ENCODE measurements around the gene DGCR2. TPM values are rescaled to one million over a fixed set of nuclear protein-coding genes. Genes with fewer than 3 reads are reported as not detected.

The DGCR2 gene
- total and polyA plus RNA-seq, 9 donors = 35.4 to 62.2 (median 53.0) TPM

DNA sequence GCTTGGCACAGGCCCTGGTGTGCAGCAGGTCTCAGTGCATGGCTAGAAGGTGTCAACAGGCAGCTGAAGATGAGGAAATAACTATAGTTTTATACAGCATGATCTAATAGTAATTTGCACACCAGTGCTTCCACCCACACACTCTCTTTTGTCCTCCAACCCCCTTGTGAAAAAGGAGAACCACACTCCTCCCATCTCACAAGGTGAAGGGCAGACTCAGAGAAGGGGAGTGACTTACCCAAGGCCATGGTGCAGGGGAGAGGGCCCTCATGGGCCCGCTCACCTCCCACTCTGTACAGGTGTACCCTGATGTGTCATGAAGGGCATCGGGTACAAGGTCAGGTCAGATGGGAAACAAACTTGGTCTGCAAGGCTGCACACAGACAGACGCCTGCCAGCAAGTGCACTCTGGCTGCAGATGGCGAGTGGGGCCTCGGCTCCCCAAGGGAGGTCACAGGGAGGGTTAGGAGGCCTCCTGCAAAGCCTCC is 53.4 kb downstream of the DGCR2 start:
- 90% methylated on average over 4 of the region's 5 CpGs for WGBS (ENCODE audit: insufficient coverage)
- no peak for DNase-seq
- no peaks in the 10 kb centered on the region for H3K4me1 ChIP-seq (ENCODE audit: control insufficient read depth, insufficient read depth, low read length)
- H3K27ac ChIP-seq (ENCODE audit: low read length) = no peak overlapping the region
- H3K9me3 ChIP-seq (replicated peaks; ENCODE audit: control insufficient read depth, low read depth, low read length) = no peaks in the 10 kb centered on the region
- no peak overlapping the region for H3K4me3 ChIP-seq (ENCODE audit: low read length)
- peaks cover 70% of the 10 kb centered on the region for H3K36me3 ChIP-seq (ENCODE audit: control insufficient read depth, insufficient read depth, low read length)
- H3K27me3 ChIP-seq (ENCODE audit: control insufficient read depth, insufficient read depth, low read length) = no peaks in the 10 kb centered on the region

DNA sequence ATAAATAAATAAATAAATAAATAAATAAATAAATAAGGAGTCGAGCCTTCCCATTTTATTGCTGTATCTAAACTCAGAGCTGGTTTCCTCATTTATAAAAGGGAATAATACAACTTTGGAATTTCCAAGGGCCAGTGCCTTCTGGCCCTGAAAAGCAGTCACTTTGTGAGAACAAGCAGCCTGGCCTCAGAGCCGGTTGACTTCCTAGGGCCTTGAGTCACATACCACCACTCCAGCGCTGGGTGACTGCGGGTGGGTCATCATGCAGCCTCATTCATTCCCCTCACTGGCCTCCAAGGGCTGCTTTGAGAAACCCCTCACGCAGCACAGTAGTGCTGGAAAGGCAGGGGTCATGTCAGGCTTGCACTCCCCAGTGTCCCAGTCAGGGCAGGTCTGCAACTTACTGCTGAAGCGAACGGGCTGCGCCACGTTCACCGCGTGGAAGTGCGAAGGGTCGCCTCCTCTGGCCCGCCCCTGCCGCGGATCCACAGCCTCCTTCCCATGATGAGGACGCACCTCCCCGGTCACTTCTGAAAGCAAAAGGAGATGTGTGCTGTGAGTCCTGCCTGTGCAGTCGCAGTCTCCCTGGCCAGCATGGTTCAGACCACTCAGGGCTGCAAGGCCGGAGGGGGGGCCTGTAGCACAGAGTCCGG is 54.4 kb downstream of the DGCR2 start:
- DNase-seq = no peak
- no peaks in the 10 kb centered on the region for H3K9me3 ChIP-seq (replicated peaks; ENCODE audit: control insufficient read depth, low read depth, low read length)
- no peak overlapping the region for H3K4me3 ChIP-seq (ENCODE audit: low read length)
- peaks cover 2% of the 10 kb centered on the region for H3K4me1 ChIP-seq (ENCODE audit: control insufficient read depth, insufficient read depth, low read length)
- H3K27ac ChIP-seq (ENCODE audit: low read length) = no peak overlapping the region
- whole genome bisulfite sequencing (ENCODE audit: insufficient coverage) = 91% methylated on average over 18 of the region's 21 CpGs
- H3K27me3 ChIP-seq (ENCODE audit: control insufficient read depth, insufficient read depth, low read length) = no peaks in the 10 kb centered on the region
- peaks cover 77% of the 10 kb centered on the region for H3K36me3 ChIP-seq (ENCODE audit: control insufficient read depth, insufficient read depth, low read length)

DNA sequence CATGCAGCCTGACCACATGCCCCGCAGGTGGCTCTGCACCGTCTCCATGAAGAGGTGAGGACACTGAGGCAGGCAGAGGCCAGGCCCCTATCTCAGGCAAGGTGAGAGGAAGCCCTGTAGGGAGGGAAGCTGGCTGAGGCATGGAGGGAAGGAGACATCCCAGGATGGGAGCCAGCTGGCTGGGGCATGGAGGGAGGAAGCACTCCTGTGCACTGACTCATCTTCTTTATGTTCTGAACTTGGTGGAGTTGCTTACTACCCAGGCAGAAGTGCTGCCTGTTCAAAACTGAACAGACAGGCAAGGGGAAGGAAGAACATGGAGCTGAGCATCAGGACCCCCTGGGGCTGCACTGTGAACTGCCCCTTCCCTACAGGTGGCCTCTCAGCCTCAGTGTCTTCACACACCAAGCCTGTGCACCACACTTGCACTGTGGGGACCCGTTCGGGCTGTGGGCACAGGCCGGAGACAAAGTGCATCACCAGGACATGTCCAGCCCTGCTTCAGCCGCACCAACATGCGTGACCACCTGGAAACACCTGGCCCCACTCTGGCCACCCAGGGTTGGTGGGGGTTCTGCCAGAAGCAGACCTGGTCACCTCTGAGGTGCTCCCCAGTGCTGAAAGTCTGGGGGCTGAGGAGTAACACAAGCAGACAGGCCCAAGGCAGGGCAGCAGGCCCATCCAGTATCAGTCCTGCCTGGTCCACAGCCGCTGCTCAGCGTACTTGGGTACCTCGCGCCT is 55.5 kb downstream of the DGCR2 start:
- no peaks in the 10 kb centered on the region for H3K9me3 ChIP-seq (replicated peaks; ENCODE audit: control insufficient read depth, low read depth, low read length)
- peaks cover 82% of the 10 kb centered on the region for H3K36me3 ChIP-seq (ENCODE audit: control insufficient read depth, insufficient read depth, low read length)
- no peak overlapping the region for H3K27ac ChIP-seq (ENCODE audit: low read length)
- no peak for DNase-seq
- no peaks in the 10 kb centered on the region for H3K27me3 ChIP-seq (ENCODE audit: control insufficient read depth, insufficient read depth, low read length)
- 96% methylated on average over 7 of the region's 11 CpGs for WGBS (ENCODE audit: insufficient coverage)
- H3K4me3 ChIP-seq (ENCODE audit: low read length) = no peak overlapping the region
- peaks cover 13% of the 10 kb centered on the region for H3K4me1 ChIP-seq (ENCODE audit: control insufficient read depth, insufficient read depth, low read length)

DNA sequence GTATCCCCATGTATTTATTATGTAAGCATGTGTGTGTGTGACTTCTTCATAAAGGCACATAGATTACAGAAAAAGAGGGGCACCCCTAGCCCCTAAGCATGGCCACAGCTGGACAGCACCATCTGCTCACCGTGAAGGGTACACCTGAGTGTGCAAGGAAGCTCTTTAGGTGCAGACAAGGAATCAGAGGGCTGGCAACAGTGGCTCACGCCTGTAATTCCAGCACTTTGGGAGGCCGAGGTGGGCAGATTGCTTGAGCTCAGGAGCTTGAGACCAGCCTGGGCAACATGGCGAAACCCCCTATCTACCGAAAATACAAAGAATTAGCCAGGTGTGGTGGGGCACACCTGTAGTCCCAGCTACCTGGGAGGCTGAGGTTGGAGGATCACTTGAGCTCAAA is 56.3 kb downstream of the DGCR2 start:
- no peak overlapping the region for H3K27ac ChIP-seq (ENCODE audit: low read length)
- 89% methylated on average over 3 of the region's 5 CpGs for WGBS (ENCODE audit: insufficient coverage)
- H3K36me3 ChIP-seq (ENCODE audit: control insufficient read depth, insufficient read depth, low read length) = peaks cover 85% of the 10 kb centered on the region
- DNase-seq = no peak
- no peak overlapping the region for H3K4me3 ChIP-seq (ENCODE audit: low read length)
- peaks cover 17% of the 10 kb centered on the region for H3K4me1 ChIP-seq (ENCODE audit: control insufficient read depth, insufficient read depth, low read length)
- no peaks in the 10 kb centered on the region for H3K27me3 ChIP-seq (ENCODE audit: control insufficient read depth, insufficient read depth, low read length)
- no peaks in the 10 kb centered on the region for H3K9me3 ChIP-seq (replicated peaks; ENCODE audit: control insufficient read depth, low read depth, low read length)

DNA sequence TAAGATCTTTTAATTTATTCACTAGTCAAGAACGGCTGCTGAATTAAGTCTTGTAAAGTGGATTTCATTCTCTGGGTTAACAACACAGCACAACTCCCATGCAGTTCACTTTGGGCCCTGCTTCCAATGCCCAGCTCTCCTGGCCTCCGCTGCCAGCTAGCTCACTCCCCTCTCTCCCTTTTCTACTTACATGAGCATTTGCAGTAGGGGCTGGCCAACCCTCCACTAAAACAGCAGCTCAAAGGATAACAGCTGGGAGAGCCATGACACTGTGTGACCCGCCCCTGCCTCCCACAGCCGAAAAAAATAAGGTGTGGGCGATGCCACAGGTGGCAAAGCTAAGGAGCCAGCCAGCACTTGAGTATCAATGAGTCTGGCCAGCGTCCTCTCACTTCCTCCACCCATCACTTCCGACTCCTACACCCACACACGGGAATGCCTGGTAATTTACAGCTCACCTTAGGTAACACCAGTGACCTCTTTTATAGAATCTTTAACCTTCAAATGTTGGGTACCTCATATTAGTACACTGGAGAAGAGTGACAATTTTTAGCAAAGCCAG is 56.8 kb downstream of the DGCR2 start:
- Histone ChIP-seq H3K4me1 (ENCODE audit: control insufficient read depth, insufficient read depth, low read length) (peaks cover 17% of the 10 kb centered on the region), H3K4me3 (ENCODE audit: low read length) (no peak overlapping the region), H3K27ac (ENCODE audit: low read length) (no peak overlapping the region), H3K36me3 (ENCODE audit: control insufficient read depth, insufficient read depth, low read length) (peaks cover 85% of the 10 kb centered on the region), H3K27me3 (ENCODE audit: control insufficient read depth, insufficient read depth, low read length) (no peaks in the 10 kb centered on the region), H3K9me3 (replicated peaks; ENCODE audit: control insufficient read depth, low read depth, low read length) (no peaks in the 10 kb centered on the region)
- WGBS (ENCODE audit: insufficient coverage) = 82% methylated on average over 3 of the region's 8 CpGs
- DNase-seq = no peak

DNA sequence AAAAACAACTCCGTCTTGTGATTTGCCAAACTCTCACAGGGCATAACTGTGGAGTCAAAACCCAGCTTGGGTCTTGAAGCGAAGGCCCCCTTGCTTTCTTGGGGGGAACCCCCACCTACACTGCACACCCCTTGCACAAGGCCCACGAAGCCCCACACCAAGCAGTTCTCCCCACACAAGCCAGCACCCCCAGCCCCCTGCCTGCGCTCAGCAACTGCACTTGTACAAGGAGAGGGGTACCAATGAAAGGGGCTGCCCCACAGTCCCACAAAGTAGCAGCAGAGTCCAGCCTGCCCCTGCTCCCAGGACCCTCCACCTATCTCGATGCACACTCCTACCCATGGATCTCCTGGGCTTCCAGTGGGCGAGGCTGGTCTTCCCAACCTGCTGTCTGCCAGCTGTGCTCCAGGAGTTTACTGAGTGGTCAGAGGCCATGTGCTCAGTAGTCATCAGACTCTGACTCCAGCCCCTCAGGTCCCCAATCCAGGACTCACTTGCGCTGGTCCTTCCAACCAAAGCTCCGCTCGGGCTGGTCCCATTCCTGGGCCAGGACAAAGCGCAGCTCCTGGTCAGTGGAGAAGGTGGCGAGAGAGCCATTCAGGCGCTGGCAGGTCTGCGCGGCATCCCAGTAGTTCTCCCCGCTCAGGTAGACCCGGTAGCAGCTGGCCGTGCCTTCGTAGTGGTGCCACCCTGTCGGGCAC is 57.7 kb downstream of the DGCR2 start:
- peaks cover 17% of the 10 kb centered on the region for H3K4me1 ChIP-seq (ENCODE audit: control insufficient read depth, insufficient read depth, low read length)
- no peak overlapping the region for H3K4me3 ChIP-seq (ENCODE audit: low read length)
- DNase-seq = no peak
- H3K36me3 ChIP-seq (ENCODE audit: control insufficient read depth, insufficient read depth, low read length) = peaks cover 85% of the 10 kb centered on the region
- 94% methylated on average over 13 of the region's 19 CpGs for WGBS (ENCODE audit: insufficient coverage)
- H3K27me3 ChIP-seq (ENCODE audit: control insufficient read depth, insufficient read depth, low read length) = no peaks in the 10 kb centered on the region
- H3K9me3 ChIP-seq (replicated peaks; ENCODE audit: control insufficient read depth, low read depth, low read length) = no peaks in the 10 kb centered on the region
- no peak overlapping the region for H3K27ac ChIP-seq (ENCODE audit: low read length)

DNA sequence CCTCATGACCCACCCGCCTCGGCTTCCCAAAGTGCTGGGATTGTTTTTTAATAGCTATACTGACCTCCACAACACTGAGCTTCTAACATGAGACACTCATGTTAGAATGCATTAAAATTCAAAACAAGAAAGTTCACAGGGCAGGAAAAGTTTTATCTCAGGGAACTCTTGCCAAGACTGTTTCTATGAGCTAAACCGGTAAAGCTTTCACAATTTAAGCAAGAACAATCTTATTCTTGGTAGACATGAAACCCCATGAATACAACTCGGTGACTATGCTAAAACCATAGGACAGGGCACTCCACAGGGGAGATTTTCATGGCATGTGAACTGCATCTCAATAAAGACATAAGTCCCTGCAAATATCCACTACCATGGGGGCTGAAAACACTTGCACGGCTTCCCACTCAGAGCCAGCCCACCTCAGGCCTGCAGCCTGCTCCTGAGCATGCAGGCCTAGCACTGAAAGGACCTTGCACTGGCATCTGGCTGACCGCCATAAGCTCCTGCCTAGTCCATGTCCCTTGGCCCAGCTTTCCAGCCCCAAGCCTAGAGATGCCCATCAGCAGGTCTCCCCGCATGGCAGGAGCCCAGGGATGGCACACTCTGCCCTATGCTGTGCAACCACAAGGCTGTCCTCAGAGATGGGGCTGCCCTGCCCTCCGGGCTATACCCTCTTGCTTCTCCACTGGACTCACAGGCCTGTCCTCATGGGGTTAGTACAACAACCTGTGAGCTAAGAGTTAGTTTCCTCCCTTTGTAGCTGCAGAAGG is 58.4 kb downstream of the DGCR2 start:
- H3K36me3 ChIP-seq (ENCODE audit: control insufficient read depth, insufficient read depth, low read length) = peaks cover 89% of the 10 kb centered on the region
- no peaks in the 10 kb centered on the region for H3K27me3 ChIP-seq (ENCODE audit: control insufficient read depth, insufficient read depth, low read length)
- DNase-seq = no peak
- H3K9me3 ChIP-seq (replicated peaks; ENCODE audit: control insufficient read depth, low read depth, low read length) = no peaks in the 10 kb centered on the region
- H3K27ac ChIP-seq (ENCODE audit: low read length) = no peak overlapping the region
- no peak overlapping the region for H3K4me3 ChIP-seq (ENCODE audit: low read length)
- WGBS (ENCODE audit: insufficient coverage) = 89% methylated on average over 6 of the region's 8 CpGs
- peaks cover 17% of the 10 kb centered on the region for H3K4me1 ChIP-seq (ENCODE audit: control insufficient read depth, insufficient read depth, low read length)

DNA sequence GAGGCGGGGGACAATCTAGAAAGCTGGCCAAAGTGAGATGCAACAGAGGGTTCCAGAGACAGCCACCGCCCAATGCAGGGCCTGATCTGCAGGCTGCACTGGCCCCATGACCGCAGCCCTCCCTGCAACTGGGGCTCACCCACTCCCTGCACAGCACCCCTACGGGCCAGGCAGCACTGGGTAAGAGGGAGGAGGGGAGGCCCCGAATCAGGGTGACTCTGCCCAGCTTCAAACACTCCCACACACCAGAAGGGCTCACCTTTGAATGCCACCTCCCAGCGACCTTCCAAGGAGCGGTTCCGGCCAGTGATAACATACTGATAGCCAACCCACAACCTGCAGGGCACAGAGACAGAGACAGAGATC is 59.3 kb downstream of the DGCR2 start:
- no peak for DNase-seq
- WGBS (ENCODE audit: insufficient coverage) = 100% methylated on average over 1 of the region's 8 CpGs
- peaks cover 85% of the 10 kb centered on the region for H3K36me3 ChIP-seq (ENCODE audit: control insufficient read depth, insufficient read depth, low read length)

DNA sequence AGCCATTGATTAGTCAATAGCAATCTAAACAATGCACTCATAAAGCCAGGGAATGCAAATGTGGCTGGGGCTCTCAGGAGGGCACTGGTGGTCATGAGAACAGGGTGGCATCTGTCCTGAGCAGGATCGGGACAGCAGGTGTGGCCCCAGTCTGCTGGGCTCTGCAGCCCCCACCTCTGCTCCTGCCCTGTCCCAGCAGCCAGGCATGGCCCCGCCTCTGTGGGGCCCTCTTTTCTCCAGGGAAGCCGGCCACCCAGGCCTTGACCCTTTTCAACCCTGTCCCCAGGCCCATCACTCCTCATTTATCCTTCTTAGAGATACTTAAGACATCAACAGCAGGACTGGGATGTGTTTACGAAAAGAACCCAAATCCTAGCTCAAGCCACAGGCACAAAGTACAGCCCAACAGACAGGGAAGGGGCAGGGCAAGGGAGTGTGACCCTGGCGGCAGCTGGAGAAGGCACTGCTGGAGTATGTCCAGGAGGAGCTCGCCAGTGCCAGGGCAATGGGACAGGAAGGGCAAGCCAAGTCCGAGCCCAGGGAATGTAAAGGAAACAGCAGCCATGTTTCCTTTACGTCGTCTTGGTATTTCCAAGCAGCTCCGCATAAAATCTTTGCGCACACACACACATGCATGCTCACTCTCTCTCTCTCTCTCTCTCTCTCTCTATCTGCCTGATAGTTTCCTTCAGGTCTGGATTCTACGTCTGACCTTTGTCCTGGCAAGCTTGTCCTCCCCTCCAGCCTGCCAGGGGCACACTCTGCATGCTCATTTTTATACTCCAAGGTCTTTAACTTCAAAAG is 59.9 kb downstream of the DGCR2 start:
- Histone ChIP-seq H3K9me3 (replicated peaks; ENCODE audit: control insufficient read depth, low read depth, low read length) (no peaks in the 10 kb centered on the region), H3K27me3 (ENCODE audit: control insufficient read depth, insufficient read depth, low read length) (no peaks in the 10 kb centered on the region), H3K4me1 (ENCODE audit: control insufficient read depth, insufficient read depth, low read length) (peaks cover 17% of the 10 kb centered on the region), H3K27ac (ENCODE audit: low read length) (no peak overlapping the region), H3K4me3 (ENCODE audit: low read length) (no peak overlapping the region), H3K36me3 (ENCODE audit: control insufficient read depth, insufficient read depth, low read length) (peaks cover 87% of the 10 kb centered on the region)
- WGBS (ENCODE audit: insufficient coverage) = 73% methylated on average over 9 of the region's 12 CpGs
- no peak for DNase-seq

More for the DNA sequence above, 59.3 kb downstream of the DGCR2 start:
- Histone ChIP-seq H3K4me3 (ENCODE audit: low read length) (no peak overlapping the region), H3K27ac (ENCODE audit: low read length) (no peak overlapping the region), H3K4me1 (ENCODE audit: control insufficient read depth, insufficient read depth, low read length) (peaks cover 17% of the 10 kb centered on the region), H3K27me3 (ENCODE audit: control insufficient read depth, insufficient read depth, low read length) (no peaks in the 10 kb centered on the region), H3K9me3 (replicated peaks; ENCODE audit: control insufficient read depth, low read depth, low read length) (no peaks in the 10 kb centered on the region)
